K562 (cell line): Measurements from ENCODE around the gene PLS1. TPM values are rescaled to one million over a fixed set of nuclear protein-coding genes. Genes with fewer than 3 reads are reported as not detected.
A peak's percentile ranks its signal among the peaks of the same experiment; 100 is the strongest.

Experiments used
- ATAC-seq: fragments of 200-7000 bp; cut with Tn5 transposase; 3 replicates; pipeline ENCODE4 v1.9.1; 2020; ENCODE audit warnings: moderate library complexity
- BruUV-seq: library from RNA; stranded (reverse); fragments of 400-500 nt; replicated peaks from 2 replicates; lab custom pipeline; 2021; lab: Mats Ljungman, UMichigan
- CTCF ChIA-PET: fragments of 300-600 bp; formaldehyde crosslinking; extraction: SDS; loops from one replicate; lab custom pipeline; 2021; ENCODE audit warnings: low intra/inter-chr PET ratio; lab: Yijun Ruan, JAX
- POLR2A ChIA-PET: fragments of 300-600, 350-650 bp; sonication (Branson Sonifier 250); formaldehyde crosslinking; extraction: SDS; loops from one replicate; lab custom pipeline; 2021; ENCODE audit warnings: antibody characterized with exemption, inconsistent platforms; lab: Yijun Ruan, JAX
- DNase-seq, 4 experiments: peaks; one replicate each; pipeline versions ENCODE4 v3.0.0 to v3.0.0-alpha.2; 2011 to 2018; ENCODE audit warnings: low spot score in 3 of 4, mixed read lengths in 3 of 4; ENCODE audit errors: extremely low read depth in 1 of 4
- FAIRE-seq: peaks from 2 replicates; lab custom pipeline; 2011; peaks lifted over from hg19 to GRCh38; lab: Jason Lieb, UNC
- H2AFZ ChIP-seq: 2 replicates; pipeline ENCODE4 v1.6.0; 2011; ENCODE audit warnings: low read depth, low read length, control low read depth, inconsistent platforms
- H3K27ac ChIP-seq: fragments of 200-600 bp; 3 replicates; pipeline ENCODE4 v1.8.0; 2011; ENCODE audit warnings: low read depth, mild to moderate bottlenecking, control low read depth, inconsistent platforms, low read length, moderate library complexity, mixed read lengths; ENCODE audit errors: extremely low read depth
- H3K27me3 ChIP-seq, 2 experiments: fragments of 300-600 bp in 1 of 2; 2 replicates in 1 of 2; 3 replicates in 1 of 2; pipeline versions ENCODE4 v1.6.0 to v1.8.0; 2011; ENCODE audit warnings: inconsistent platforms in 2 of 2, low read length in 2 of 2, mild to moderate bottlenecking in 1 of 2, mixed read lengths in 1 of 2, moderate library complexity in 1 of 2; ENCODE audit not compliant: control insufficient read depth in 2 of 2, insufficient read depth in 2 of 2
- H3K36me3 ChIP-seq: fragments of 300-600 bp; 3 replicates; pipeline ENCODE4 v1.8.0; 2011; ENCODE audit warnings: mild to moderate bottlenecking, low read length, inconsistent platforms; ENCODE audit not compliant: control insufficient read depth, insufficient read depth
- H3K4me1 ChIP-seq, 2 experiments: fragments of 200-600 bp in 1 of 2; replicated peaks in 1 of 2; 2 replicates in 1 of 2; 3 replicates in 1 of 2; pipeline versions ENCODE4 v1.5.1 to v1.8.0; 2011; ENCODE audit warnings: inconsistent platforms in 2 of 2, low read length in 2 of 2, mild to moderate bottlenecking in 1 of 2, mixed read lengths in 1 of 2, moderate library complexity in 1 of 2; ENCODE audit not compliant: control insufficient read depth in 2 of 2, insufficient read depth in 2 of 2
- H3K4me2 ChIP-seq: 2 replicates; pipeline ENCODE4 v1.6.1; 2011; ENCODE audit warnings: low read length, control low read depth, inconsistent platforms, mixed read lengths; ENCODE audit not compliant: insufficient read depth
- H3K4me3 ChIP-seq: fragments of 200-600 bp; sonication (generic), shearing (Covaris generic); 2 replicates; pipeline ENCODE4 v1.5.1; 2016; ENCODE audit warnings: control low read depth, inconsistent platforms
- H3K79me2 ChIP-seq: fragments of 200-600 bp; 3 replicates; pipeline ENCODE4 v1.8.0; 2011; ENCODE audit warnings: low read length, inconsistent platforms; ENCODE audit not compliant: control insufficient read depth, insufficient read depth
- H3K9ac ChIP-seq, 2 experiments: 2 replicates each; pipeline versions ENCODE4 v1.6.0 to v1.6.1; 2011; ENCODE audit warnings: low read depth in 2 of 2, low read length in 2 of 2, control low read depth in 1 of 2, inconsistent platforms in 1 of 2, mild to moderate bottlenecking in 1 of 2, mixed read lengths in 1 of 2; ENCODE audit not compliant: insufficient read depth in 1 of 2
- H3K9me1 ChIP-seq: one replicate; pipeline ENCODE4 v1.6.0; 2011; ENCODE audit warnings: inconsistent platforms, mild to moderate bottlenecking, low read length, moderate library complexity; ENCODE audit not compliant: control insufficient read depth, insufficient read depth
- H3K9me3 ChIP-seq: replicated peaks from 2 replicates; pipeline ENCODE4 v1.5.1; 2011; ENCODE audit warnings: low read depth, low read length, inconsistent platforms; ENCODE audit not compliant: control insufficient read depth, insufficient read depth
- H4K20me1 ChIP-seq: replicated peaks from 2 replicates; pipeline ENCODE4 v1.6.1; 2011; ENCODE audit warnings: low read length, inconsistent platforms, mixed read lengths; ENCODE audit not compliant: control insufficient read depth, insufficient read depth
- FOXA3 ChIP-seq, 2 experiments: fragments of 450-650 bp in 1 of 2; sonication (generic) in 1 of 2; formaldehyde crosslinking; IDR thresholded peaks in 1 of 2; conservative IDR thresholded peaks in 1 of 2; 2 replicates each; pipeline versions ENCODE4 v1.4.0 to v1.8.0; 2020 to 2022; ENCODE audit warnings: mild to moderate bottlenecking in 2 of 2, missing genetic modification reagents in 1 of 2
- HINFP ChIP-seq: fragments of 450-650 bp; conservative IDR thresholded peaks from 2 replicates; pipeline ENCODE4 v1.6.1; 2016; ENCODE audit warnings: missing genetic modification characterization, low read depth, mild to moderate bottlenecking, control low read depth, missing compliant biosample characterization
- KDM2B ChIP-seq: fragments of 250-450 bp; sonication (Bioruptor Pico); IDR thresholded peaks from 2 replicates; pipeline ENCODE4 v1.8.0; 2021; ENCODE audit warnings: mild to moderate bottlenecking, moderate library complexity
- KDM5B ChIP-seq: fragments of 200-600 bp; sonication (generic); IDR thresholded peaks from 2 replicates; pipeline ENCODE4 v1.6.1; 2012; ENCODE audit warnings: low read depth, mild to moderate bottlenecking, moderate library complexity, low read length, control low read depth, inconsistent platforms; ENCODE audit not compliant: insufficient replicate concordance
- MTA1 ChIP-seq: fragments of 450-650 bp; IDR thresholded peaks from 2 replicates; pipeline ENCODE4 v1.6.1; 2017; ENCODE audit warnings: borderline replicate concordance
- PHB2 ChIP-seq: fragments of 450-650 bp; IDR thresholded peaks from 2 replicates; pipeline ENCODE4 v1.6.1; 2017; ENCODE audit warnings: low read depth
- SNIP1 ChIP-seq: fragments of 450-650 bp; IDR thresholded peaks from 2 replicates; pipeline ENCODE4 v1.7.1; 2017; ENCODE audit warnings: low read depth, mild to moderate bottlenecking
- TARDBP ChIP-seq: fragments of 450-650 bp; IDR thresholded peaks from 2 replicates; pipeline ENCODE4 v1.6.1; 2016
- ZBTB17 ChIP-seq: fragments of 450-650 bp; formaldehyde crosslinking; IDR thresholded peaks from 2 replicates; pipeline ENCODE4 v1.4.0; 2020; ENCODE audit warnings: mild to moderate bottlenecking
- ZNF398 ChIP-seq: fragments of 250-450 bp; sonication (Bioruptor Pico); IDR thresholded peaks from 2 replicates; pipeline ENCODE4 v1.8.0; 2021; ENCODE audit warnings: moderate library complexity, mild to moderate bottlenecking, inconsistent platforms
- WGBS: fragments of 100-300 bp; shearing (Covaris generic); methylation state at CpG from one replicate; pipeline ENCODE4 v1.1.6; 2016; ENCODE audit warnings: low coverage, mixed read lengths; ENCODE audit not compliant: insufficient coverage; ENCODE audit errors: missing lambda C conversion rate; 5-methylcytosine and 5-hydroxymethylcytosine counted together
- in situ Hi-C: fragments of 300-500 bp; cut with MboI; formaldehyde crosslinking; loops from 4 replicates; pipeline ENCODE4 v1.15.0; 2018; ENCODE audit warnings: inconsistent platforms, mixed read lengths
- intact Hi-C: fragments of 100-400 bp; cut with micrococcal nuclease; formaldehyde crosslinking; loops from 2 replicates; pipeline ENCODE4 v1.14.2; 2022
- polyA plus RNA-seq, 8 experiments: library from polyadenylated mRNA; depleted of rRNA in 4 of 8; stranded (reverse) in 5 of 8; unstranded in 3 of 8; fragments of >200 nt; fragmentation: Nextera tagmentation in 2 of 8; fragmentation: Illumina TruSeq in 1 of 8; extraction: Ambion mirVana in 2 of 8; extraction: Trizol in 1 of 8; gene quantifications; 2 replicates each; pipeline versions ENCODE4 v1.2.1 to v1.2.3, GENCODE V29; 2011 to 2014; ENCODE audit warnings: inconsistent platforms in 1 of 8, missing spikeins in 1 of 8
- total RNA-seq, 7 experiments: library from RNA; depleted of rRNA in 6 of 7; stranded (reverse); fragments of >200 nt in 6 of 7; fragmentation: Illumina TruSeq in 2 of 7; extraction: Trizol in 2 of 7; gene quantifications; 2 replicates each; pipeline versions ENCODE4 v1.2.1 to v1.2.3, GENCODE V29; 2011 to 2021; ENCODE audit warnings: low replicate concordance in 1 of 7
- TF ChIP-seq, protein P1 (sequence below): fragments of 250-450 bp; sonication (Bioruptor Pico); IDR thresholded peaks from 2 replicates; pipeline ENCODE4 v1.4.0; 2020; ENCODE audit warnings: mild to moderate bottlenecking, moderate library complexity
- TF ChIP-seq, protein P2 (sequence below): fragments of 250-450 bp; sonication (Bioruptor Pico); IDR thresholded peaks from 2 replicates; pipeline ENCODE4 v1.5.0; 2021

PLS1 gene
- total and polyA plus RNA-seq, 9 of the 15 experiments (the other 6 are each of a cell fraction or from before 2014, with no cell fraction given): 6.1 to 21.3 (median 13.0) TPM

GRCh38 chr3:142578329-142579223 lies 17.6 kb upstream of the PLS1 start, which contains the start of gene ATR:
Gene ATR (minus strand): TSS chr3:142578733. CDS start chr3:142578704, 29 bp downstream.
- H2AFZ ChIP-seq: peak within 1 kb of the TSS; percentile 94
- intact Hi-C loops: no loop called here
- DNase-seq (peak; percentile 91 to 98 (median 92)), FAIRE-seq (peak; percentile 59), ATAC-seq (peak; percentile 95)
- H4K20me1 ChIP-seq: no peaks in the 10 kb centered on the region
- H3K36me3 ChIP-seq: peaks cover 13% of the 10 kb centered on the region; the same call in 2 of the 3 replicates
- peak within 1 kb of the TSS; percentile 94 for H3K27ac ChIP-seq
- no peaks in the 10 kb centered on the region for H3K9me1 ChIP-seq
- POLR2A ChIA-PET: interaction anchor here (0.5 to 3.5 kb wide), 14 partner anchors 9 to 423 kb away, joined by 3 to 20 read pairs (median 4); partner anchors contain the start of genes PLS1 and U2SURP
- peaks cover 11 to 15% of the 10 kb centered on the region in 2 experiments for H3K4me1 ChIP-seq
- H3K27me3 ChIP-seq: no peaks in the 10 kb centered on the region
- CTCF ChIA-PET: no interaction called here
- peak within 1 kb of the TSS; percentile 86 for H3K4me3 ChIP-seq
- H3K9ac ChIP-seq: peak within 1 kb of the TSS; percentile 86 to 98
- no peaks in the 10 kb centered on the region for H3K9me3 ChIP-seq
- peak within 1 kb of the TSS; percentile 94 for H3K4me2 ChIP-seq
- BruUV-seq: no TSS peak
- in situ Hi-C loops: no loop called here
- under 1% methylated on average over 50 of the region's 65 CpGs for WGBS
- H3K79me2 ChIP-seq: peaks cover 49% of the 10 kb centered on the region
- TF ChIP-seq MTA1: peak; percentile 35; the same call in 1 of the 2 replicates
- TF ChIP-seq KDM5B: peak; percentile 94
- TF ChIP-seq PHB2: no peak
- no peak for TF ChIP-seq HINFP (tag)
- TF ChIP-seq TARDBP: peak; percentile 67
- no peak for TF ChIP-seq FOXA3 (CRISPR knock-in tag; conservative IDR thresholded peaks at IDR 0.05 in 1 of 2, IDR thresholded peaks at IDR 0.05 in 1 of 2)
- TF ChIP-seq KDM2B: no peak
- no peak for TF ChIP-seq SNIP1
- TF ChIP-seq, protein P1, sequence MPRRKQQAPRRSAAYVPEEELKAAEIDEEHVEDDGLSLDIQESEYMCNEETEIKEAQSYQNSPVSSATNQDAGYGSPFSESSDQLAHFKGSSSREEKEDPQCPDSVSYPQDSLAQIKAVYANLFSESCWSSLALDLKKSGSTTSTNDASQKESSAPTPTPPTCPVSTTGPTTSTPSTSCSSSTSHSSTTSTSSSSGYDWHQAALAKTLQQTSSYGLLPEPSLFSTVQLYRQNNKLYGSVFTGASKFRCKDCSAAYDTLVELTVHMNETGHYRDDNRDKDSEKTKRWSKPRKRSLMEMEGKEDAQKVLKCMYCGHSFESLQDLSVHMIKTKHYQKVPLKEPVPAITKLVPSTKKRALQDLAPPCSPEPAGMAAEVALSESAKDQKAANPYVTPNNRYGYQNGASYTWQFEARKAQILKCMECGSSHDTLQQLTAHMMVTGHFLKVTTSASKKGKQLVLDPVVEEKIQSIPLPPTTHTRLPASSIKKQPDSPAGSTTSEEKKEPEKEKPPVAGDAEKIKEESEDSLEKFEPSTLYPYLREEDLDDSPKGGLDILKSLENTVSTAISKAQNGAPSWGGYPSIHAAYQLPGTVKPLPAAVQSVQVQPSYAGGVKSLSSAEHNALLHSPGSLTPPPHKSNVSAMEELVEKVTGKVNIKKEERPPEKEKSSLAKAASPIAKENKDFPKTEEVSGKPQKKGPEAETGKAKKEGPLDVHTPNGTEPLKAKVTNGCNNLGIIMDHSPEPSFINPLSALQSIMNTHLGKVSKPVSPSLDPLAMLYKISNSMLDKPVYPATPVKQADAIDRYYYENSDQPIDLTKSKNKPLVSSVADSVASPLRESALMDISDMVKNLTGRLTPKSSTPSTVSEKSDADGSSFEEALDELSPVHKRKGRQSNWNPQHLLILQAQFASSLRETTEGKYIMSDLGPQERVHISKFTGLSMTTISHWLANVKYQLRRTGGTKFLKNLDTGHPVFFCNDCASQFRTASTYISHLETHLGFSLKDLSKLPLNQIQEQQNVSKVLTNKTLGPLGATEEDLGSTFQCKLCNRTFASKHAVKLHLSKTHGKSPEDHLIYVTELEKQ (CRISPR knock-in tag): no peak
- TF ChIP-seq, protein P2, sequence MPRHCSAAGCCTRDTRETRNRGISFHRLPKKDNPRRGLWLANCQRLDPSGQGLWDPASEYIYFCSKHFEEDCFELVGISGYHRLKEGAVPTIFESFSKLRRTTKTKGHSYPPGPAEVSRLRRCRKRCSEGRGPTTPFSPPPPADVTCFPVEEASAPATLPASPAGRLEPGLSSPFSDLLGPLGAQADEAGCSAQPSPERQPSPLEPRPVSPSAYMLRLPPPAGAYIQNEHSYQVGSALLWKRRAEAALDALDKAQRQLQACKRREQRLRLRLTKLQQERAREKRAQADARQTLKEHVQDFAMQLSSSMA (CRISPR knock-in tag): no peak
- no peak for TF ChIP-seq ZNF398 (CRISPR knock-in tag)
- peak; percentile 92 for TF ChIP-seq ZBTB17 (CRISPR knock-in tag)
